Measurements from ENCODE around the gene GALNTL6. TPM values are rescaled to one million over a fixed set of nuclear protein-coding genes. Genes with fewer than 3 reads are reported as not detected.

GALNTL6 gene
- total RNA-seq, 1 experiment from 2014 or later = not detected

GRCh38 chr4:172660251-172660650, 847.0 kb downstream of the GALNTL6 start:
- Histone ChIP-seq H3K23me2 (ENCODE audit: insufficient read length, low read depth, low read length, poor library complexity, severe bottlenecking) (no peaks in the 10 kb centered on the region), H4K91ac (ENCODE audit: insufficient read length, low read depth, low read length) (no peak overlapping the region), H3K27me3 (ENCODE audit: insufficient read depth, low read length) (no peaks in the 10 kb centered on the region), H2AFZ (ENCODE audit: low read length) (no peak overlapping the region), H2BK5ac (ENCODE audit: insufficient read length, low read length) (no peak overlapping the region), H4K8ac (replicated peaks; ENCODE audit: insufficient read length, low read depth, low read length) (no peak overlapping the region), H3K56ac (ENCODE audit: insufficient read length, low read depth, low read length) (no peak overlapping the region), H2BK20ac (ENCODE audit: low read depth, low read length, poor library complexity, severe bottlenecking) (no peak overlapping the region), H4K20me1 (ENCODE audit: control insufficient read depth, insufficient read depth, insufficient read length) (no peaks in the 10 kb centered on the region), H2BK12ac (ENCODE audit: insufficient read length, low read depth, low read length) (no peak overlapping the region), H3K79me1 (ENCODE audit: insufficient read depth, low read depth, low read length, poor library complexity, severe bottlenecking) (no peaks in the 10 kb centered on the region), H2BK120ac (ENCODE audit: low read depth, low read length, poor library complexity, severe bottlenecking) (no peak overlapping the region), H3K14ac (ENCODE audit: insufficient read depth, low read length) (no peak overlapping the region), H3K18ac (ENCODE audit: insufficient read length, low read depth, low read length) (no peak overlapping the region), H3T11ph (ENCODE audit: low read length) (no peak overlapping the region), H3K79me2 (ENCODE audit: insufficient read depth, low read length) (no peaks in the 10 kb centered on the region), H3K4me1 (ENCODE audit: insufficient read depth, low read length) (no peaks in the 10 kb centered on the region), H3K4ac (ENCODE audit: low read depth, low read length) (no peak overlapping the region), H4K5ac (ENCODE audit: insufficient read length, low read depth, low read length) (no peak overlapping the region), H3K9ac (ENCODE audit: extremely low read depth, insufficient read length, low read length) (no peak overlapping the region), H3K23ac (ENCODE audit: insufficient read length, low read depth, low read length) (no peak overlapping the region), H3K4me2 (ENCODE audit: insufficient read depth, insufficient read length, low read length) (no peak overlapping the region), H3K9me3 (ENCODE audit: control insufficient read depth, low read depth, low read length) (no peaks in the 10 kb centered on the region), H2BK15ac (ENCODE audit: low read depth, low read length) (no peak overlapping the region), H3K27ac (ENCODE audit: insufficient read length, low read depth, low read length) (no peak overlapping the region), H2AK5ac (ENCODE audit: insufficient read length, low read length) (no peak overlapping the region)
- Mint-ChIP-seq H3K4me3 (no peak overlapping the region), H3K27ac (no peak overlapping the region), H3K4me1 (no peaks in the 10 kb centered on the region), H3K36me3 (ENCODE audit: insufficient read depth in 1 of 3, low read depth in 3 of 3) (0 out of 7 replicates have a peak, but pooled peaks cover 0 to 2% (median 0%) of the 10 kb centered on the region in 3 experiments), H3K27me3 (ENCODE audit: low read depth) (no peaks in the 10 kb centered on the region), H3K9me3 (no peaks in the 10 kb centered on the region)
- no CpG with 5 or more reads among the region's 3 CpGs for WGBS (ENCODE audit: extremely low coverage, insufficient read length, low lambda C conversion rate)
- TF ChIP-seq CTCF (conservative IDR thresholded peaks at IDR 0.05) = no peak
- DNase-seq = no peak
